Cortex of kidney (tissue), 1 donor: ENCODE measurements around the gene CXorf58.

ENCODE experiments used
- DNase-seq: peaks from one replicate; lab custom pipeline; 2025; lab: John Stamatoyannopoulos, UW

The CXorf58 gene

GRCh38 chrX:23901060-23901459 lies 6.7 kb upstream of the CXorf58 start:
- no peak for DNase-seq

DNA sequence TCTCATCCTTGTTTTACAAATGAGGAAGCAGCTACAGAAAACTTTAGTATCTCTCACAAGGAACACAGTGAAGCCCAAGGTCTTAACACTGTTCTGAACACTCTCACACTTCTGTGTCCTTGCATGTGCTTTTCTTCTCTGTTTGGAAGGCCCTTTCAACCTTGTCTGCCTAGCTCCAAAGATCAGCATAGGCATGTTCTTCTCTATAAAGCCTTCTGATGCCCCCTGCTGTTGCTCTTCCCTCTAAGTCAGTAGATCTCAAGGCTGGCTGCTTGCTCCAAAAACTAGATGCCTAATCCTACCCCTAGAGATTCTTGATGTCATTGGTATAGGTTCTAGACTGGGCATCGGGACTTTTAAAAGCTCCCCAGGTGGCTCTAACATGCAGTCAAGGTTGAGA lies 6.0 kb upstream of the CXorf58 start:
- no peak for DNase-seq

DNA sequence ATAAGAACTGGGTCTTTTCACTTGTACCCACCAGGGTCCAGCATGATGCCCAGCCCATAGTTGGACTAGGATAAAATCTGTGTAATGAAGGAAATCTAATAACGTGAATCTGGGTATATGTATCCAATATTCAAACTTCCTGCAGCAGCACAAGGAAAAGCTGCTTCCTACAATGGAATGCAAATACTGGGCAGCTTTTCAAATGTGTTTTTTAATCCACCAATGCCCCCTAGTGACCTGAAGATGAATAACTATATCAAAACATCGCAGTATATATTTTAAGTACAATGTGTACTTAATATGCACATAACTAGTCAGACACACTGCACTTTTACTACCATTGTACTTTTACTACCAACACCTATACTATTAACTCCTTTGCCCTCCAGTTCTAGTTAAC lies 5.4 kb upstream of the CXorf58 start:
- DNase-seq = no peak

DNA sequence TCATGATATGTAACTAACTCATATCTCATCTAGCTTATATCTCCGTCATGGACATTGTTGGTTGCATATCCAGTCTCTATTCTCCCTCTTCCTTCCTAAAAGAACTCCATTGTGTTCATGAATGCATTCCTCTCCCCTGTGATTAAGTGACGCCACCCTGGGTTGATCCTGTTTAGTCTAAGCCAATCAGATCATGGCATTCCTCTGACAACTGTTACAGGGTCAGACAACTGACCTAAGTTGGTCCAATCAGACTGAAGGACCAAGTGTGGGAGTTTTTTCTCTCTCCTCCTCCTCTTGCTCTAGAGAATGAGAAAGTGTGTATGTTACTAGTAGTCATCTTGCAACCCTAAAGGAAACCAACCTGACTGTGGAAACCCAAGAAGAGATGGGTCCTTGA lies 3.7 kb upstream of the CXorf58 start:
- no peak for DNase-seq

DNA sequence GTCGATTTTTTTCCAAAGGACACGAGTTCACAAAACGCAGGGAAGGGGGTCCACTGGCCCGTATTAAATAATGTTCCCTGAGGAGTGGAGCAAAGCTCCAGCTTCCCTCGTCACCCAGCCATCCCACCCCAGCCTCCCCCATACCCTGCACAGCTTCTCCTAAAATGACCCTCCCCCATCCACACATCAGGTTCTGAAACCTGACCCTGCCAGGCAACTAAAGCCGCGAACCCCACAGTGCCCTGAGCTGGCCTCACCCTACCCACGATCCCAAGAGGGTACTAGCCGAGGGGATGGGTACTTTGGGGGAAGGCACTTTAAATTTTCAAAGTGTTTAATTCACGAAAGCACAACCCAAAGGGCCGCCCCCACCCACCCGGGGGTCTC lies 702 bp upstream of the CXorf58 start:
- no peak for DNase-seq

DNA sequence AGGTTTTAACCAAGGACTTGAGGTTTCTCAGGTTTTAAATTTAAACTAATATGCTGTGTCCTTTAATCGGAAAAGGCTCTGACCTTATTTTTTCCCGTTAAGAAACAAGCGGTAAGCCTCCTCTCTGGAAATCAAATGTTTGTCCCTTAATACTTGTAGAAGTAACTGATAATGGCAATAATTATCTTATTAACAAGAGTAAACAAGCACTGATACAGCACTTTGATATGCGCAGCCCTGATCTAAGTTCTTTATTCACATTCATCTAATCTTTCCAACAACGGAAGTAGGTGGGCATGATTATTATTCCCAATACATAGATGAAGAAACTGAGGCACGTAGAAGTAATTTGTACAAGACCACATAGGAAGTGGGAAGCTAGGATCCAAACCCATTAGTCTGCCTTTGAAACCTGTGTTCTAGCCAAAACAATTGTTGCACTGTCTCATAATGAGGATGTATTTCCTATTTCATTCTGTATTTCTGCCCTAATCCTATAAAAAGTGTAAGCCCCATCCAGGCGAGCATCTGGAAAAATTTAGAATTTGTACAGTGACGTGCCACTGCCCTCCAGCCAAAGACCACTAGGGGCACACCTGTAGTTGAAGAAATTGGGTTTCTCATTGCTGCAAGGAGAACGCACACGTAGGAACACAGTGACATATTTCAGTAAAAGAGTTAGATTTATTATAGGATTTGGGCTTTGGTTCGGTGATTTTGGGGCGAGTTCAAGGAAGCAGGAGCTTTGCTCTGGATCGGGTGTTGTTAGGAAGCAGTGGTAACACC lies 606 bp downstream of the CXorf58 start:
- DNase-seq = no peak

- DNase-seq = no peak
Measured at GRCh38 chrX:23911126-23911835, 3.5 kb downstream of the CXorf58 start.

DNA sequence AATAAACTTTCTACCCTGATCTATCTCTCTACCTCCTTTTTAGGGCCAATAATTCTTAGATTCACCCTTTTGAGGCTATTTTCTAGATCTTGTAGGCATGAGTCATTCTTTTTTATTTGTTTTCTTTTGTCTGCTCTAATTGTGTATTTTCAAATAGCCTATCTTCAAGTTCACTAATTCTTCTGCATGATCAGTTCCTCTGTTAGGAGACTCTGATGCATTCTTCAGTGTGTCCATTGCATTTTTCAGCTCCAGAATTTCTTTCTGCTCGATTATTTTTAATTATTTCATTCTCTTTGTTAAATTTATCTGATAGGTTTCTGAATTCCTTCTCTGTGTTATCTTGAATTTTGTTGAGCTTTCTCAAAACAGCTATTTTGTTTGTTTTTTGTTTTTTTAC lies 11.3 kb downstream of the CXorf58 start:
- no peak for DNase-seq

DNA sequence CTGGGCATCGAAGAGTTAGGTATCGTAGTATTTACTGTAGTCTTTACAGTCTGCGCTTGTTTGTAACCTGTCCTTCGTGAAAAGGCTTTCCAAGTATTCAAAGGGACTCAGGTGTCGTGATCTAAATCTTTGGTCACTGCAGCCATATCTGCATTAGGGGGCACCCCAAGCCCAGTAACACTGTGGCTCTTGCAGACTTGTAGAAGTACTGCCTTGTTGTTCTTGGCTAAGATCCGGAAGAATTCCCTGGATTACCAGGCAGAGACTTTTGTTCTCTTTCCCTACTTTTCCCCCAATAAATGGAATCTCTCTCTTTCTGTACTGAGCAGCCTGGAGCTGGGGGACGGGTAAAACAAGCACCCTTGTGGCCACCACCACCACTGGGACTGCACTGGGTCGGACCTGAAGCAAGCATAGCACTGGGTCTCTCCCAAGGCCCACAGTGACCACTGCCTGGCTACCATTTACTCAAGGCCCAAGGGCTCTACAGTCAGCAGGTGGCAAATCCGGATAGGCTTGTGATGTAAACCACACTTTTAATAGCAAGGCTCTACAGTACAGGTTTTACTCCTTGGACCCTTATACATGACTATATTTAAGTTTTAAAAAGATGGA lies 12.0 kb downstream of the CXorf58 start:
- no peak for DNase-seq

DNA sequence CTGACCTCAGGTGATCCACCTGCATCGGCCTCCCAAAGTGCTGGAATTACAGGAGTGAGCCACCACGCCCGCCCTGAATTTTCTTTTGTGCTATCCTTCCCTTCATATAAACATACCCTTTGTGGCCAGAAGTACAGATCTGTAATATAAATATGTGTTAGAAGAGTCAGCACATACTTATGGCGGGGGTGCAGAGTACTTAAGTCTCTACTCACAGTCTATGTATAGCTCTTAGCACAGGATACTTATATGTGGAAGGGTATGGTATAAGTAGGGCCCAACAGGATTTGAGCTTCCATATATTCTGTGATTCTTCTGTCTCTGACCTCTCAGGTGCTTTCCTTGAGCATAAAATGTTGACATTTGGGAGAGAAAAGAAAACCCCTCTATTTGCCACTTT lies 18.2 kb downstream of the CXorf58 start:
- no peak for DNase-seq

DNA sequence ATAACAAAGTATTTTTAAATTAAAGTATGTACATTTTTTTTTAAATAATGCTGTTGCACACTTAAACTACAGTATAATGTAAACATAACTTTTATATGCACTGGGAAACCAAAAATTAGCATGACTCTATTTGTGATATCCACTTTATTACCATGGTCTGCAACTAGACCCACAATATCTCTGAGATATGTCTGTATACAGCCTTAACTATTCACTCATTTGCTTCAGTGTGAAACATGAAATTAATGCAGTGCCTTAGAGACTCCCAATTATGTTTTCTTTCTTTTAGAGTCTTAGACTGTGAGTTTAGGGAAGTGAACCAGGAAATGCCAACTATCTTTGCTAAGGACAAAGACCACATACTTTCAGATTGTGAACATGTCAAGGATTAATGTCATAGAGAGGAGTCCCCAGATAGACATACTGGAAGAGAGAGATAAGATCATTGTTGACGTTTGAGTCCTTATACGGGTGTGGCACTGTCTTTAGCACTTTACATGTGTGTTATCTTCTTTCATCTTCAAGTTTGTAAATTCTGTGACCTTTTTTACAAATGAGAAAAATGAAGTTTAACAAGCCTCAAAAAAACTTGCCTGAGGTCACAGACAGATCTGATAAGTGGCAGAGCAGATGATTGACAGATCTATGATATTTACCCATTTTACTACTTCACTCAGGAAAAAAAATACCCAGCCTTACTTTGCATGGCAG lies 23.2 kb downstream of the CXorf58 start:
- DNase-seq = no peak

GRCh38 chrX:23932046-23932445 lies 24.2 kb downstream of the CXorf58 start:
- no peak for DNase-seq

DNA sequence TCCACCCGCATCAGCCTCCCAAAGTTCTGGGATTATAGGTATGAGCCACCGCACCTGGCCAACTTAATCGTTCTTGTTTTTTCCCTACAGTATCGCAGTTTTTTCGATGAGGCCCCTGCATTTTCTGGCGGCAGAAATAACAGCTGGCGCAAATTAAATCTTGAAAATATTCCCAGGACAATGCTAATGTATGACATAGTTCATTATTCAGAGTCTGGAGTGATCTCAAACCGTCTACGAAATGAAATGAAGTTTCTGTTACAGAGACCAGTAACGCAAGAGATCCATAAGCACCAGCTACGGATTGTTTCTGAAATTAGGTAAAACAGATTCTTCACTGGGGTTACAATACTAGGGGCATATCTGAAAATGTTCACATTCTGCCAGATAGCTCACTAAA lies 27.3 kb downstream of the CXorf58 start:
- no peak for DNase-seq

DNA sequence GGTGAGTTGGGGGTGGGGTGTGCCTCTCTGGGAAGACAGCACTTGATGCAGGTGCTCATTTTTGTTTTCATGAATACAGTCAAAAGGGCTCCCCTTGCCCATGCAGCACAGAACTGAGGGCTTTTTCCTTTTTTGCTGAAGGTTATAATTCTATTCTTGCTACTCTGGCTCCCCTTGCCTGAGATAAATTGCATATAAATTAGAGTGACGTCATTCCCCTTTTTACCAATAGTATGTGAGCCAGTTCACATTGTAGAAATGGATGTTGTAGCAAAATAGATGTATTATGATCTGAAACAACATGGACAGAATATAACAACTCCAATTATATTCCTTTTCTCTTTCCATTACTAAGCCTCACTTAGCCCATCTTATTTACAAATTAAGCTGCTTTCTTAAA lies 28.4 kb downstream of the CXorf58 start:
- no peak for DNase-seq

- no peak for DNase-seq
Measured at GRCh38 chrX:23937100-23937499, 29.3 kb downstream of the CXorf58 start.

DNA sequence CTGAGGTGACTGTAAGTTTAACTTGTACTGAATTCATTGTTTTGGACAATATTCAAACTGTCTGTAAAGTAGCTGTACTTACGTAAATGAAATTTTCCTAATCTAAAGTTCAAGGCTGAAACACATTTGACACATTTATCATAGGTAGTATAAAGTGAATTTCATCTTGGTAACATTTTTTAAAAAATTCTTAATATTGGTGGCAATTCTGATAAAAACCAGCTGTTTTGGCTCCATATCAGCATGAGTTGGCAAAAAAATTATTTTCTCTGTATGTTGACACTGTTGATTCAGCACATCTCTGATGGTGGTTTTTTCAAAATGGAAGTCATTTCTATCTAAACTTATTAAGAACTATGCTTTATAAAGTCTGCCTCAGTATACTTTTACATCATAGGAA lies 30.9 kb downstream of the CXorf58 start:
- DNase-seq = no peak

DNA sequence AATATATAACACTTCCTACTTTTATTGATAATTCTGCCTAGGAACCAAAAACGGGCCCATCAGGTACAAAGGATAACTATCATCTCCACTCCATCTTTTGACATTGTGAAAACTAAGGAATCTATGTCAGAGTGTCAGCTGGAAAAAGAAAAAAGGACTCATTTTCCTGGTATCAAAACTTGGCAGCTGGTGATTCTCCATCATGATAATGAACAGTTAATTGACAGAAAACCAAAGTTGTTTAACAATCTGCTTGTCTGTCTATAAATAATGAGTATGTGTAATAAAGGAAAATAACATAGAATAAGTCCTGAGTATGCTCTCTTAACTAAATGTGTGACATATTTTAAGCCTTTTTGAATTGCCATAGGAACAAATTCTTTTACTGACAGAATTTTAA lies 31.4 kb downstream of the CXorf58 start:
- DNase-seq = no peak

GRCh38 chrX:23944234-23944633 lies 36.4 kb downstream of the CXorf58 start:
- no peak for DNase-seq

GRCh38 chrX:23945206-23945605 lies 37.4 kb downstream of the CXorf58 start:
- no peak for DNase-seq

DNA sequence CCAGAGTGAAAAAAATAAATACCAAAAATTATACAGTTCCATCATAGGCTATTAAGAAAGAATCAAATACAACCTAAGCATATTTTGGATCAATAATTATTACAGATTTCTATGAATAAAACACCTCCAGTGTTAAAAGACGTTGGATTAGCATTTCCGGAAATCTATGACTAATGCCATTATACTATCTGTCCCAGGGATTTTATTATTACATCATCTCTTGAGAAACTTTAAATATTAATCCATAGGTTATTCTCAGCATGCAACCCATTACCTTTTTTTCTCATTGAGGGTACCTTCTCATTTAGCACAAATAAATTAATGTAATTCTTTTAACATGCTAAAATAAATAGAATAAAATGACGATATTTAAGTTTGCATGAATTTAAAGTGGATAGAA lies 44.6 kb downstream of the CXorf58 start:
- DNase-seq = no peak

GRCh38 chrX:23952984-23953907 lies 45.4 kb downstream of the CXorf58 start:
- no peak for DNase-seq

GRCh38 chrX:23953908-23954269 lies 46.1 kb downstream of the CXorf58 start:
- DNase-seq = no peak
